Astrocyte (in vitro differentiated cells and primary cell): ENCODE data around the gene ASMTL.
"Not testable (repeated sequence)": the region's sequence is repeated elsewhere in the genome, so short reads cannot be mapped to it uniquely, and the experiment has no call there.

Experiments used
- EZH2 ChIP-seq: IDR thresholded peaks from 2 replicates; pipeline ENCODE4 v1.6.1; 2012; ENCODE audit warnings: mild to moderate bottlenecking, low read length, inconsistent platforms; ENCODE audit not compliant: insufficient read depth
- TF ChIP-seq, protein P1 (sequence below): IDR thresholded peaks from 2 replicates; pipeline ENCODE4 v1.5.1; 2011; ENCODE audit warnings: low read depth, mild to moderate bottlenecking, inconsistent platforms, low read length, moderate library complexity; ENCODE audit not compliant: insufficient read depth

- TF ChIP-seq, protein P1, sequence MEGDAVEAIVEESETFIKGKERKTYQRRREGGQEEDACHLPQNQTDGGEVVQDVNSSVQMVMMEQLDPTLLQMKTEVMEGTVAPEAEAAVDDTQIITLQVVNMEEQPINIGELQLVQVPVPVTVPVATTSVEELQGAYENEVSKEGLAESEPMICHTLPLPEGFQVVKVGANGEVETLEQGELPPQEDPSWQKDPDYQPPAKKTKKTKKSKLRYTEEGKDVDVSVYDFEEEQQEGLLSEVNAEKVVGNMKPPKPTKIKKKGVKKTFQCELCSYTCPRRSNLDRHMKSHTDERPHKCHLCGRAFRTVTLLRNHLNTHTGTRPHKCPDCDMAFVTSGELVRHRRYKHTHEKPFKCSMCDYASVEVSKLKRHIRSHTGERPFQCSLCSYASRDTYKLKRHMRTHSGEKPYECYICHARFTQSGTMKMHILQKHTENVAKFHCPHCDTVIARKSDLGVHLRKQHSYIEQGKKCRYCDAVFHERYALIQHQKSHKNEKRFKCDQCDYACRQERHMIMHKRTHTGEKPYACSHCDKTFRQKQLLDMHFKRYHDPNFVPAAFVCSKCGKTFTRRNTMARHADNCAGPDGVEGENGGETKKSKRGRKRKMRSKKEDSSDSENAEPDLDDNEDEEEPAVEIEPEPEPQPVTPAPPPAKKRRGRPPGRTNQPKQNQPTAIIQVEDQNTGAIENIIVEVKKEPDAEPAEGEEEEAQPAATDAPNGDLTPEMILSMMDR: not testable (repeated sequence)
- TF ChIP-seq EZH2: not testable (repeated sequence)
These were observed 38.0 kb upstream of the ASMTL start for GRCh38 chrX:1490723-1491122.
